ENCODE measurements around the gene CATSPER4. TPM values are rescaled to one million over a fixed set of nuclear protein-coding genes. Genes with fewer than 3 reads are reported as not detected.
A peak's percentile ranks its signal among the peaks of the same experiment; 100 is the strongest.

Gene CATSPER4
- total RNA-seq, 2 experiments from 2014 or later: not detected

DNA sequence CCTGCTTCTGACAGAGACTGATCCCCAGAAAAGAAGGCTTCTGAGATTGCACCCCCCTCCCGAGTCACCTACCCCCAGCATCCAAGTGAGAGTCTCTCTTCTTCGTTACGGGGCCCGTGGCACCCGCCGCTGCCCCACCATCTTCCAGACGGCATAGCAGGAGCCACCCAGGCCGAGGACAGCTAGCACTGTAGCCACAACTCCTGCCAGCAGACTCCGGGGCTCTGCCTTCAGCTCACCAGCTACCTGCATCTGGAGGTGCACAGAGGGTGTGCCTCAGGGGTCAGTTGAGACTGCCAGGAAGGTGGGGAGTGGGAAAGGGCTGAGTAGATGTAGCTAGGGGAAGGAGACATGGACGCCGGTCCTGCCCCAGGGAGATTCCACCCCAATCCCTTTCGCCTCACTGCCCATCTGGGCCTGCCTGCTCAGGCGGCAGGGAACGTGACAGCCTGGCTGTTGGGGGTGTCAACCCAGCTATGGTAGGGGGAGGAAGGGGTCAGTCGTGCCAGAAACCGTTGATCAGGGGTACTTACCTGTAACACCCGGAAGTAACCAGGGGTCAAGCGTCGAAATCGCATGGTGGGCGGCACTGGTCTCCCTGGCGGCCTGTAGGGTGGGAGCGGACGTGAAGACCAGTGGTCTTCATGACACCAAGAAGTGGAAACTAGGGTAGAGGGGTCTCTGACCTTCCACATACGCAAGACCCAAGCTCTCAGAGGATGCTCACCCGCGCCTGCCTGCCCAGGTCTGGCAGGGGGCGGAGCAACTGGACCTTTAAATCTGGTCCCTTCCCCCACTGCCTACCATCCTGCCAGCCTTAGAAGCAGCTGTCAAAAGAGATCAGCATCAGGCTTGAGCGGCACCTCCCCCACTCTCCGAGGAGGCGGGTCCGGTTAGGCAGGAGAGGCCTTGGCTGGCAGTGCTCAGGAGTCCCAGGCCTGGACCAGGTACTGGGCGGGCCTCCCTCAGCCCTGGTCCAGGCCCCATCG is 19.0 kb upstream of the CATSPER4 start, which contains the start of gene ZNF593OS:
Gene ZNF593OS (minus strand): TSS at position 749 of the 989 bp plus-strand sequence. CDS start 171 bp downstream, at position 578.
- H3K36me3 Mint-ChIP-seq: peaks cover 20% of the 10 kb centered on the region
- no peaks in the 10 kb centered on the region for H3K9me3 Mint-ChIP-seq
- H3K27me3 Mint-ChIP-seq: no peaks in the 10 kb centered on the region
- H3K27ac Mint-ChIP-seq: peak within 1 kb of the TSS; percentile 92
- H3K4me1 Mint-ChIP-seq: peaks cover 19% of the 10 kb centered on the region
- no peak for DNase-seq
- peak within 1 kb of the TSS; percentile 93 for H3K4me3 Mint-ChIP-seq

DNA sequence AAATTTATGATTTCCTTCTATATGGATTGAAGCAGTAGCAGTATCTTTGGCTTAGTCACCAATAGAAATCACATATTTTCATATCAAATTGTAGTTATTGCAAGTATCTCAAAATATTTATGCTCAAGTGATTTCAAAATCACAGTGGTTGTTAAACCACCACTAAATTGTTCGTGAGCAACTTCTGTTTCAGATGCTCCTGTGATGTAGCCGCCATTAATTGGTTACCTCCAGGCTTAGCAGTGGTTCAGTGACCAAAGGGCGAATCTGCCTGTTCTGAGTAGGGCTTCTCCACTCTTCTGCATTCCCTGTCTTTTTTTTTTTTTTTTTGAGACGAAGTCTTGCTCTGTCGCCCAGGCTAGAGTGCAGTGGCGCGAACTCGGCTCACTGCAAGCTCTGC is 15.1 kb upstream of the CATSPER4 start:
- no peak for DNase-seq
- H3K36me3 Mint-ChIP-seq: peaks cover 18% of the 10 kb centered on the region
- no peak overlapping the region for H3K4me3 Mint-ChIP-seq
- no peaks in the 10 kb centered on the region for H3K27me3 Mint-ChIP-seq
- peaks cover 13% of the 10 kb centered on the region for H3K4me1 Mint-ChIP-seq
- H3K27ac Mint-ChIP-seq: no peak overlapping the region
- no peaks in the 10 kb centered on the region for H3K9me3 Mint-ChIP-seq

GRCh38 chr1:26177182-26177684 is 13.2 kb upstream of the CATSPER4 start, which contains the start of gene CNKSR1:
Gene CNKSR1, plus strand, starts transcription at chr1:26177491. Its CDS starts 57 bp downstream, at chr1:26177548.
- peaks cover 1% of the 10 kb centered on the region for H3K4me1 Mint-ChIP-seq
- no peak within 1 kb of the TSS for H3K27ac Mint-ChIP-seq
- H3K27me3 Mint-ChIP-seq: no peaks in the 10 kb centered on the region
- peaks cover 3% of the 10 kb centered on the region for H3K36me3 Mint-ChIP-seq
- no peaks in the 10 kb centered on the region for H3K9me3 Mint-ChIP-seq
- peak within 1 kb of the TSS; percentile 68 for H3K4me3 Mint-ChIP-seq
- DNase-seq: no peak

DNA sequence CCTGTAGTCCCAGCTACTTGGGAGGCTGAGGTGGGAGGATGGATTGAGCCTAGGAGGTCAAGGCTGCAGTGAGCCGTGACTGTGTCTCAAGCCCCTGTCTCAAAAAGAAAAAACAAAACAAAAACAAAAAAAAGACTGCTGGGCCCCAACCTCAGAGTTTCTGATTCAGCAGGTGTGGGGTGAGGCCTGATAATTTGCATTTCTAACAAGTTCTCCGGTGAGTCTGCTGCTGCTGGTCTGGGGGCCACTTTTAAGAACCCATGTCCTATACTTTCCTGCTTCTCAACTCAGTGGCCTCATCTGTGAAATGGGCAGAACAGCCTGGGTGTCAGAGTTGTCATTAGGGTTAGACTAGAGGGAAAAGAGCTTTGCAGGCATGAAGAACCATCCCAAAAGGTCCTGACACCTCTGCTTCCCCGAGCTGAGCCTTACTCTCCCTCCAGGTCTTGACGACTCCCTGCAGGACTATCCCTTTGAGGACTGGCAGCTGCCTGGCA is 10.3 kb upstream of the CATSPER4 start:
- no peak overlapping the region for H3K4me3 Mint-ChIP-seq
- no peaks in the 10 kb centered on the region for H3K4me1 Mint-ChIP-seq
- no peak overlapping the region for H3K27ac Mint-ChIP-seq
- H3K27me3 Mint-ChIP-seq: no peaks in the 10 kb centered on the region
- H3K9me3 Mint-ChIP-seq: no peaks in the 10 kb centered on the region
- H3K36me3 Mint-ChIP-seq: no peaks in the 10 kb centered on the region
- DNase-seq: no peak

DNA sequence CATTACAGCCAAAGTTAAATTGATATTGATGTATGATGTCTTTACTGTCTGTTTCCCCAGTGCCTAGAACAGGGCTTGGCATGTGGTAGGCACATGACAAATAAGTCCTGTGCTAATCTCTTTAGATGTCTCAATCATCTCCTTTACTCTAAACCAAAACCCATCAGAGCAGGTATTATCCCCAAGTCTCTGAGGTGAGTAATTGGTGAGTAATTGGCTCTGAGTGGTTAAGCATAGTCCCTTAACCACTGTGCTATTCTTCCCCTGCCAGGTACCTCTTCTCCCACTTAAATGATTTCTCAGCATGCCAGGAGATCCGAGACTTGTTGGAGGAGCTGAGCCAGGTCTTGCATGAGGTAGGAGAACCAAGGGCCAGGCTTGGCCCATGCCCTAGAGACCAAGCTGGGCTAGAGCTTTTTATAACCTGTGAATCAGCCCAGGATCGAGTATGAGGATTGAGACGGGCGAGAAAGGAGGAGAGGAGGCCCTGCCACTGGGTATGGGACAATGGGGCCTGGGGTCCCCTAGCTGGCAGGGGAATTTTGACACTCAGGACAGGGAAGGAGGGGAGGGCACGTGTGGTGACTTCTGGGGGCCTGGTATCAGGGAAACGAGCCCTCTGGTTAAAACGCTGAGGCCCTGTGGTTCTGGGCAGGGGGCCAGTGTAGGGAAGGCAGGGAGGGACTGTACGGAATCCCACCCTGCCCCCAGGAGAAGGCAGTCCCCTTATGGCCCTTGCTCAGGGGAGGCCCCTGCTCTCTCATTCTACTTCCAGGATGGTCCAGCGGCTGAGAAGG is 8.6 kb upstream of the CATSPER4 start:
- Mint-ChIP-seq H3K27me3 (no peaks in the 10 kb centered on the region), H3K9me3 (no peaks in the 10 kb centered on the region), H3K4me3 (no peak overlapping the region), H3K27ac (no peak overlapping the region), H3K4me1 (no peaks in the 10 kb centered on the region), H3K36me3 (no peaks in the 10 kb centered on the region)
- DNase-seq: no peak

- no peaks in the 10 kb centered on the region for H3K9me3 Mint-ChIP-seq
- H3K27me3 Mint-ChIP-seq: no peaks in the 10 kb centered on the region
- H3K36me3 Mint-ChIP-seq: no peaks in the 10 kb centered on the region
- no peak for DNase-seq
- H3K27ac Mint-ChIP-seq: no peak overlapping the region
- no peak overlapping the region for H3K4me3 Mint-ChIP-seq
- H3K4me1 Mint-ChIP-seq: no peaks in the 10 kb centered on the region
These were observed 8.1 kb upstream of the CATSPER4 start for GRCh38 chr1:26182383-26182696.

DNA sequence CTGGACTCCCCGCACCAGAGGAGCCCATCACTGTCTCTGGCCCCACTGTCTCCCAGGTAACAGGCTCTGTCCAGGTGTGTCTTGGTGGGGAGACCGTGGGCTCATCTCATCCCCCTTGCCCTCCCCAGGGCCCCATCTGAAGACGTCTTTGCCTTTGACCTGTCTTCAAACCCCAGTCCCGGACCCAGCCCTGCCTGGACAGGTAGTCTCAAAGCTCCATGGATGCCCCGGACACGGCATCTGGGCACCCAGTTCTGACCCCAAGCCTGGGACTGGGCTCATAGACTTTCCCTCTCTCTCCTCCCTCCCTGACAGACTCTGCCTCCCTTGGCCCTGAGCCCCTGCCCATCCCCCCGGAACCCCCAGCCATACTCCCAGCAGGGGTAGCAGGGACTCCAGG is 6.3 kb upstream of the CATSPER4 start:
- no peak overlapping the region for H3K4me3 Mint-ChIP-seq

GRCh38 chr1:26184883-26185282 is 5.5 kb upstream of the CATSPER4 start:
- Mint-ChIP-seq H3K36me3 (no peaks in the 10 kb centered on the region), H3K27ac (no peak overlapping the region)

More for the DNA sequence above, 6.3 kb upstream of the CATSPER4 start:
- Mint-ChIP-seq H3K36me3 (no peaks in the 10 kb centered on the region), H3K27ac (no peak overlapping the region), H3K4me1 (no peaks in the 10 kb centered on the region), H3K9me3 (no peaks in the 10 kb centered on the region), H3K27me3 (no peaks in the 10 kb centered on the region)
- no peak for DNase-seq

GRCh38 chr1:26187882-26188281 is 2.5 kb upstream of the CATSPER4 start:
- Mint-ChIP-seq H3K36me3 (no peaks in the 10 kb centered on the region), H3K27ac (no peak overlapping the region), H3K4me3 (no peak overlapping the region), H3K27me3 (no peaks in the 10 kb centered on the region), H3K4me1 (peaks cover 12% of the 10 kb centered on the region), H3K9me3 (no peaks in the 10 kb centered on the region)
- no peak for DNase-seq

More at GRCh38 chr1:26184883-26185282, 5.5 kb upstream of the CATSPER4 start:
- Mint-ChIP-seq H3K4me1 (no peaks in the 10 kb centered on the region), H3K9me3 (no peaks in the 10 kb centered on the region), H3K4me3 (no peak overlapping the region), H3K27me3 (no peaks in the 10 kb centered on the region)
- no peak for DNase-seq

DNA sequence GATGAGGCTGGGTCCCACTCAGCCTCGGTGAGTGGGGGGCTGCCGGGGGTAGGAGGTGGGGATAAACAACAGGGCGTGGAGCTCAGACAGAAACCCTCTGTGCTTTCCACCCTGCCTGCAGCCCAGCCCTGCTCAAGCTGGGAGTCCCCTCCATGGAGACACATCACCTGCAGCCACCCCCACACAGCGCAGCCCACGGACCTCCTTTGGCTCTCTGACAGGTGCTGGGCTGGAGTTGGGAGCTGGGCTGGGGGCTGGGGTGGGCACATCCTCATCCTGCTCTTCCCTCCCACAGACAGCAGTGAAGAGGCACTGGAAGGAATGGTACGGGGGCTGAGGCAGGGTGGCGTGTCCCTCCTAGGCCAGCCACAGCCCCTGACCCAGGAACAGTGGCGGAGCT is 1.9 kb upstream of the CATSPER4 start:
- no peak overlapping the region for H3K4me3 Mint-ChIP-seq
- H3K9me3 Mint-ChIP-seq: no peaks in the 10 kb centered on the region
- H3K27ac Mint-ChIP-seq: no peak overlapping the region
- peaks cover 12% of the 10 kb centered on the region for H3K4me1 Mint-ChIP-seq
- DNase-seq: no peak
- no peaks in the 10 kb centered on the region for H3K27me3 Mint-ChIP-seq
- H3K36me3 Mint-ChIP-seq: no peaks in the 10 kb centered on the region

DNA sequence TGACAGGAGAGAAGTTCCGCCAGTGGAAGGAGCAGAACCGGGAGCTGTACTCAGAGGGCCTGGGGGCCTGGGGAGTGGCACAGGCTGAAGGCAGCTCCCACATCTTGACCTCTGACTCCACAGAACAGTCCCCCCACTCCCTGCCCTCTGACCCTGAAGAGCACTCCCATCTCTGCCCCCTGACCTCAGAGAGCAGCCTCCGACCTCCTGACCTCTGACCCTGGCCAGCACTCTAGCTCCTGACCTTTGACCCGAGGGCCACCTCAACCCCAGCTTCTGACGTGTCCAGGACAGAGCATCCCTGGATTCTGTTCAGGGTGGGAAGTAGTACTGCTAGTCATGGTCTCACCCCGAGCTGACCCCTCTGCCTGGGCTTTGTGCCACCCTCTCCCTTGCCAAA is 1.1 kb upstream of the CATSPER4 start:
- Mint-ChIP-seq H3K27ac (no peak overlapping the region), H3K4me1 (peaks cover 12% of the 10 kb centered on the region), H3K4me3 (no peak overlapping the region), H3K27me3 (no peaks in the 10 kb centered on the region), H3K9me3 (no peaks in the 10 kb centered on the region), H3K36me3 (no peaks in the 10 kb centered on the region)
- no peak for DNase-seq

- H3K4me1 Mint-ChIP-seq: peaks cover 12% of the 10 kb centered on the region
- no peak overlapping the region for H3K27ac Mint-ChIP-seq
- no peaks in the 10 kb centered on the region for H3K27me3 Mint-ChIP-seq
- H3K9me3 Mint-ChIP-seq: no peaks in the 10 kb centered on the region
- DNase-seq: no peak
- no peak overlapping the region for H3K4me3 Mint-ChIP-seq
- H3K36me3 Mint-ChIP-seq: no peaks in the 10 kb centered on the region
These were observed 589 bp upstream of the CATSPER4 start for GRCh38 chr1:26189751-26190275.

- H3K27me3 Mint-ChIP-seq: no peaks in the 10 kb centered on the region
- H3K9me3 Mint-ChIP-seq: no peaks in the 10 kb centered on the region
- no peak overlapping the region for H3K4me3 Mint-ChIP-seq
- H3K36me3 Mint-ChIP-seq: no peaks in the 10 kb centered on the region
- peak; percentile 46 for DNase-seq
- peak overlapping the region; percentile 2 for H3K27ac Mint-ChIP-seq
- H3K4me1 Mint-ChIP-seq: peaks cover 12% of the 10 kb centered on the region
These were observed 1.3 kb downstream of the CATSPER4 start for GRCh38 chr1:26191739-26192138.

DNA sequence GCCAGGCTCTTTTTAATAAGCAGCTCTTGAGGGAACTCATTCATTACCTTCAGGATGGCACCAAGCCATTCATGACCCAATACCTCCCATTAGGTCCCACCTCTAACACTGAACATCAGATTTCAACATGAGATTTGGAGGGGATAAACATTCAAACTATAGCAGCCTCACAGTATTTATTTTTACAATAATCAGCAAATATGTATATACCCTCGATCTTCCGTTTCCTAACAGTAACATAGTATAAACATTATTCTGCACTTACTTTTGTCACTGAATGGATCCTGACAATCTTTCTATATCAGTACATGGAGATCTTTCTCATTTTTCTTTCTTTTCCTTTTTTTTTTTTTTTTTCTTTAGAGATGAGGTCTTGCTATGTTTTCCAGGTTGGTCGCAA is 5.4 kb downstream of the CATSPER4 start:
- Mint-ChIP-seq H3K27me3 (no peaks in the 10 kb centered on the region), H3K36me3 (no peaks in the 10 kb centered on the region), H3K4me3 (no peak overlapping the region), H3K9me3 (no peaks in the 10 kb centered on the region), H3K4me1 (peaks cover 16% of the 10 kb centered on the region), H3K27ac (no peak overlapping the region)
- DNase-seq: no peak

DNA sequence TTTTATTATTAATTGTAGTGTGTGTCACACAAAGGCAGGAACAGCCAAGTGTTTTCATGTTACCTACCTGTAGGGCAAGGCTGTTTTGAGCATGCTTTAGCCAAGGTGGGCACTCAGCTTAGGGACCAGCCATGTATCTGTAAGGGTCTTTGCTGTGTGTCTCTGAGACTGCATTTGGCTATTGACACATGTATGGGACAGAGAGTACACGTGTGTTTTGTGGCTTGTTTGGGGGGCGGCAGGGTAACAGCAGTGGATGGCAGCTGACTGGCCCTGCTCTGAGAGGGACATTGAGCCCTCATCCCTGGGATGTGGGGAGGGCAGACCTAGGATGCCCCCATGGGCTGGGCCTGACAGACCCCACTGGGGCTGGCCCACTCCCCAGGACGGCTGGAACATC is 6.9 kb downstream of the CATSPER4 start:
- Mint-ChIP-seq H3K36me3 (no peaks in the 10 kb centered on the region), H3K9me3 (no peaks in the 10 kb centered on the region), H3K27me3 (no peaks in the 10 kb centered on the region), H3K27ac (no peak overlapping the region), H3K4me1 (peaks cover 19% of the 10 kb centered on the region), H3K4me3 (no peak overlapping the region)
- no peak for DNase-seq

Measured in activated naive CD8-positive, alpha-beta T cell treated with anti-CD3 and anti-CD28 coated beads for 36 hours (primary cell).